Activated T-cell treated with anti-CD3 and anti-CD28 coated beads for 4 hours (primary cell): ENCODE measurements around the gene ARFGAP3.
"Not testable (repeated sequence)": the region's sequence is repeated elsewhere in the genome, so short reads cannot be mapped to it uniquely, and the experiment has no call there.

ENCODE experiments used
- DNase-seq: peaks from one replicate; pipeline ENCODE4 v3.0.0-alpha.2; 2020

The ARFGAP3 gene

GRCh38 chr22:42792453-42792908 lies 64.6 kb downstream of the ARFGAP3 start:
- DNase-seq = no peak

DNA sequence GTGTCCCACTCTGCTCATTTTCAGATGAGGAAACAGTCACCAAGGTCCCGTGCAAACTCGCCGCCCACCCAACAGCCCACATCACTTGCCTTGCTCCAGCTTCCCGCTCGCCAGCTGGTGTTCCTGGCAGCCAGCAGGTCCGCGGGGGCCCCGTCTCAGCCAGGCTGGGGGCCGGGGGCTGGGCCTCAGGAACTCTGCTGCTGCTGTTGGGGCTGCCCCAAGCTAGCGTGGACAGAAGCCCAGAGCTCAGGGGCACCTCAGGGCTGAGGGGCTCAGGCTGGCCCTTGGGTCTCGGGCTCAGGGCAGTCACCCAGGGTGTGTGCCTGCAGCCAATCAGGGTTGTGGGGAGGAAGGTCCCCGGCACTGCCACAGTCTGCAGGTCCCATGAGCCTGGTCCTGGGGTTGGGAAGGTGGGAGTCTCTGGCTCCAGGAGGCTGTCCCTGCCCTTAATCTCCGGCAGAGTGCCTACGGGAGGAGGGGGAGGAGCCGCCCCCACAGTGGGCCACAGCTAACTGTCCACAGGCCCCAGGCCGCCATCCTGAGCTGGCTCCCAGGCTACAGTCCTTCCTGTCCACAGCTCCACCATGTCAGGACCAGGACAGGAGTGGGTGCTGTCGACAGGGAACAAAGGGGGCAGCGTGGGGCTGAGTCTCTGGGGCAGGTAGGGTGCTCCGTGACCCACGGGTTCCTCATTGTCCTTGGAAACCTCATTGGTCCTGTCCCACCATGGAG lies 65.2 kb downstream of the ARFGAP3 start:
- DNase-seq = no peak

DNA sequence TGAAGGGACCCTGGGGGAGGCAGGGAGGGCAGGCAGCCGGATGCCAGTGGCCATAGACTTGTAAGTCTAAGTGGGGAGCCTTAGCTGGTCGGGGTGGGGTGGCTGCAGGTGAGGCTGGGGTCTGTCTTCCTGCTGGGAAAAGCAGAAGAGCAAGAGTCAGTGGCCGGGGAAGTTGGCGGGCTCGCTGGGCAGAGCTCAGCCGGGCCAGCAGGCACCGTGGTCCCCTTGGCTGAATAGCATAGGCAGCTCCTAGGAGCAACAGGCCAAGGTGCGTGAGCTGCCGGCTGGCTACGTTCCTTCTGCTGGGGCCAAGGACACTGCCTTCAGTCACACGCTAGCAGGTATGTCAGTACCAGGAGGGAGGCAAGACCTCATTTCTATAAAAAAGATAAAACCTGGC lies 68.6 kb downstream of the ARFGAP3 start:
- DNase-seq = no peak

DNA sequence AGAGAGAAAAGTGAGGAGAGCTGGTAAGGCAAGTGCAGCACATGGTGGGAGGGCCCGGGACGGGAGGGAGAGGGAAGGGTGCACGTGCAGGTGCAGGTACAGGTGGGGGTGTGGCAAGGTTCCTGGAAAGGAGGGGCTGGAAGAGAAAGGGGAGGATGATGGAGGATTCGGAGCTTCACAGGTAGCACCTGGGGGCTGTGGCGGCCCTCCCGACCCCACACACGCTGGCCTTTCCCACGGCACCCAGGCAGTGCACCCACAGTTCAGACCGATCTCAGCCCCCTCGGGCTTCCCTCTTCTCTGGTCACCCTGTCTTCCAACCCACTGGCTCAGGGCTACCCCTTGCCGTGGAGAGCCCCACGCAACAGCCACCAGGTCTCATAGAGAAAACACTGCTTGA lies 69.1 kb downstream of the ARFGAP3 start:
- no peak for DNase-seq

GRCh38 chr22:42787357-42787736 lies 69.7 kb downstream of the ARFGAP3 start:
- no peak for DNase-seq

DNA sequence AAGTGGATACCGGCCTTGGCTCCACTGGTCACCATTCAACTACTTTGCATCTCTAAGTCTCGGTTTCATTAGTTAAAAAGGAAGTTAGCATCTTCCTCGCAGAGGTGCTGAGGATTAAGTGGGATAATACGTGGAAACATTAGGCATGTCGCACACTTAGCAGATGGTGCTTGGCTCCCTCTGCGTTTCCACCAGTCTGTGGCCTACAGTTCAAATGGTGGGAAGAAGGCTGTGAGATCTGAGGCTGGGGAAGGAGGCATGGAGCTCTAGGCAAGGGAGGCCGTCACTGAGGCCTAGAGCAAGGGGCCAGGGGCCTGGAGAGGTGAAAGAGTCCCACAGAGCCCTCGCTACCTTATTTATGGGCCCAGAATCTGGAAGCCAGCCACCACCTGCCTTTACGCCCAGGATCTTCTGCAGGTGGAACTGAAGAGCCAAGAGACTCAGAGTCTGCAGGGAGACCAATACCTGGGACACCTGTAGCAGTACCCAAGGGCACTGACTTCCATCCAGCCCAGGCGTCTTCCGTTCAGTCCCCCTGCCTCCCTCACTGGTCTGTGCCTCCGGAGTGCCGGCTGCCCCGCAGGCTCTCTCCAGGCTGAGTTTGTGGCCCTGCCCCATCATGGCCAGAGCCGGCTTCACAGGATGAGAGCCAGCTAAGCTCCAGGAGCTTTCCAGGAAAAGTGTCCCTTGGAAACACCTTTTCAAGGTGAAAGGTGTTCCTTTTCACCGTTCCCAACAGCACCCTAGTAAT lies 70.3 kb downstream of the ARFGAP3 start:
- no peak for DNase-seq

DNA sequence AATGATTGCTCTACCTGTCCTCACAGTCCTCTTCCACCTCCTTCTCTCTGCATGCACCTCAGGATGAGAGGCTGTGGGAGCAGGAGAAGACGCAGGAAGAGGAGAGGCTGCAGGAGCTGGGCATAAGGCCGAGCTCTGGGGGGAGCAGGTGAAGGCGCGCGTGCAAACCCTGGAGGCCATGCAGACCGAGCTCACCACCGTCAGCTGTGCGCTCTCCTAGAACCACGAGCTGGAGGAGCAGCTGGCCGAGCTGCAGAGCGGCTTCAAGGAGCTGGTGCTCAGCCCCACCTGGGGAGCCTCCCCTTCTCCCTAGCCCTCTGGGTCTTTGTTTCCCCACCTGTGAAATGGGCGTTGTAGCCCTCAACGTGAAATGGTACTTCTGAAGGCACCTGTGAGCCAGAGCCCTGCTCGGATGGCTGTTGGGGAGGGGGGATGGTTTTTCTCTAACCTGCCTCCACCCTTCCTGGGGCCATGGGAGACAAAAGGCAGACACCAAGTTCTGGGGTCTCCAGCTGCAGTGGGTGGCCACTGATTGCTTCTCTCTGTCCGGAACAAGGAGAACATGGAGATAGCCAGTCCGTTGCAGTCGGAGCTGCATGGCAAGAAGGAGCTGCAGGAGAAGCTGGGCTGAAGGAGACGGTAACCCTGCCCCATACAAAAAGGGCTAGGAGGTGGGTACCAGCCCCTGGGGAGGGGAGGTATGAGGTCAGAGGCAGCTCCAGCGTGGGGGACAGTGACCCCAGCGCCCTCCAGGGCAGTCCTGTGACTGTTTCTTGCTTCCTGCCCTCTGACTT lies 71.2 kb downstream of the ARFGAP3 start:
- DNase-seq = no peak

- not testable (repeated sequence) for DNase-seq
Measured at GRCh38 chr22:42782306-42782705, 74.8 kb downstream of the ARFGAP3 start.

DNA sequence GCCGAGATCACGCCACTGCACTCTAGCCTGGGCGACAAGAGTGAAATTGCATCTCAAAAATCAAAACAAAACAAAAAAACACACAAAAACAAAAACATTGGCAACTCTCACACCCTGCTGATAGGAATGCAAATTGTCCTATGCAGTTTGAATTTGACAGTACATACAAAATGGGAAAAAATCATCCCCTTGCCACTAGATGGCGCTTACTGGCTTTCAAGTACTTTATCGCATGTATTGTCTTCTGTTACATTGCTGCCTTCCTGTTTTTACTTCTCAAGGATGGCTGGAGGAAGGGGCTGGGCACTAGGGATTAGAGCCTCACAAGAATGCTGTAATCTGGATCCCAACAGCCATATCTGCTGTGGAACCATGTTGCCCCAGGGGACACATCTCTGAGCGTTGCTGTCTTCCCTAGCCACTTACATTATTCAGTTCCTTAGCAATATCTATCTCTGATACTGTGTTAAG lies 77.0 kb downstream of the ARFGAP3 start:
- DNase-seq = peak; percentile 30

DNA sequence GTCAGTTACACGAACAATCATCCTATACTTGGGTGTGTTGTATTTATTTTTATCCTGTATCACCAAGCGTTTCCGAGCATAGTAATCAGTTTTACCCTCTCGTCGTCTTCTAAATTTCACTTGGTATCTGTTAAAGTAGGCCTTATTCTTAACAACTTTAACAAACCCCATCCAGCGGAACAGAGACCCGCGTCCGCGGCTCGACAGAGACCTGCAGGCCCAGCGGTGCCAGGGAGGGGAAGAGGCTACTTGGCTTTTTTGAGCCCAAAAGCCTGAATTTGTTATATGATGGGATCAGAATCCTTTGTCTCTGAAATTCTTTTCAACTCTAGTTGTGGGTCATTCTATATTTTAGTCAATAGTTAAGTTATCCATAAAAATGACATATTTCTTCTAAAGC lies 79.9 kb downstream of the ARFGAP3 start:
- no peak for DNase-seq

GRCh38 chr22:42773167-42773566 lies 83.9 kb downstream of the ARFGAP3 start:
- no peak for DNase-seq

DNA sequence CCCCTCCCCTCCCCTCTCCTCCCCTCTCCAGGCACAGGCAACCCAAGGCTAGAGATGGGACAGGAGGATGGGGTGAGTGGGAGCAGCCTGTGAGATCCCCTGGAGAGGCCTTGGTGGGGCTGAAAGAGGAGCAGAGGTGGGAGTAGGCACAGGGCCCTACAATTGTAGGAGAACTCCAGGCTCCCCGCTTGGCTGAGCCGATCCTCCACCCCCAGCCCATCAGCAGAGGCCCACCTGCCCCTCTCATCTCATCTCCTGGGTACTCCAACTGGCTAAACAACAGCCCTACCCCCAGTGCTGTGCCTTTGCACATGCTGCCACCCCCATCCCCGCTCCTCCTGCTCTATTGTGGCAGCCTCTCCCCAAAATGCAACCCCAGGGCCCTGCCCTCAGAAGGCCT lies 84.4 kb downstream of the ARFGAP3 start:
- no peak for DNase-seq

DNA sequence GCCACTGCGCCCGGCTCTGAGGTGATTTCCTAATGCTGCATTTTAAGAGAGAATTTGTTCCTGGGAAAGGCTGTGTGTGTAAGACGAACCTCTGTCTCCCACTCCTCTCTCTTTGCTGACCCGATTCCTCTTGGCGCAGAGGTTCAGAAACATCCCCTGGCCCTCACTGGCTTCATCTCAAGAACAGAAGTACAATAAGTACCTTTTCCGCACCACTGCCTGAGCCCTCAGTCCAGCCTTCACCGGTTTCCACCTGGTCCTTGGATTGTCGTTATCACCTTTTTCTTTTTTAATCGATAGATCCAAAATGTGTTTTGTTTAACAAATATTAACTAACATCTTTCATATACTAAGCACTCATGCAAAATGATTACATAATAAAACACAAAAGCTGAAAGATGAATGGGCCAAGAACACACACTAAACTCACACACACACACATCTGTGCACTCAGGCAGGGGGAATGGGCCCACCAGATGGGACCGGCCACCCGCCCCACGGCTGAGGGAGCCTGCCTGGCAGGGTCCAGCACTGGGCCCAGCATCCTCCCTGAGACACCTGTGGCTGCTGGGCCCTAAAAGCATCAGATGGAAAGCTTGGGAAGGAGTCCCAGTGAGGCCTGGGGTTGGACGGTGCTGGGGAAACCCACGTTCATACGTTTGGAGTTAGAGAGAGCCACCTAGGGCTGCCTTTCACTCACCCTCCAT lies 86.0 kb downstream of the ARFGAP3 start:
- DNase-seq = no peak

DNA sequence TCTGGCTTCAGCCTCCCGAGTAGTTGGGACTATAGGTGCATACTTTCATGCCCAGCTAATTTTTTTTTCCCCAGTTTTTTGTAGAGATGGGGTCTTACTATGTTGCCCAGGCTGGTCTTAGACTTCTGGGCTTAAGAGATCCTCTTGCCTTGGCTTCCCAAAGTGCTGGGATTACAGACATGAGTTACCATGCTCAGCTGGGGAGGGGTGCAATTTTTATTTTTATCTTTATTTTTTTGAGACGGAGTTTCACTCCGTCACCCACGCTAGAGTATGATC lies 86.7 kb downstream of the ARFGAP3 start:
- no peak for DNase-seq

DNA sequence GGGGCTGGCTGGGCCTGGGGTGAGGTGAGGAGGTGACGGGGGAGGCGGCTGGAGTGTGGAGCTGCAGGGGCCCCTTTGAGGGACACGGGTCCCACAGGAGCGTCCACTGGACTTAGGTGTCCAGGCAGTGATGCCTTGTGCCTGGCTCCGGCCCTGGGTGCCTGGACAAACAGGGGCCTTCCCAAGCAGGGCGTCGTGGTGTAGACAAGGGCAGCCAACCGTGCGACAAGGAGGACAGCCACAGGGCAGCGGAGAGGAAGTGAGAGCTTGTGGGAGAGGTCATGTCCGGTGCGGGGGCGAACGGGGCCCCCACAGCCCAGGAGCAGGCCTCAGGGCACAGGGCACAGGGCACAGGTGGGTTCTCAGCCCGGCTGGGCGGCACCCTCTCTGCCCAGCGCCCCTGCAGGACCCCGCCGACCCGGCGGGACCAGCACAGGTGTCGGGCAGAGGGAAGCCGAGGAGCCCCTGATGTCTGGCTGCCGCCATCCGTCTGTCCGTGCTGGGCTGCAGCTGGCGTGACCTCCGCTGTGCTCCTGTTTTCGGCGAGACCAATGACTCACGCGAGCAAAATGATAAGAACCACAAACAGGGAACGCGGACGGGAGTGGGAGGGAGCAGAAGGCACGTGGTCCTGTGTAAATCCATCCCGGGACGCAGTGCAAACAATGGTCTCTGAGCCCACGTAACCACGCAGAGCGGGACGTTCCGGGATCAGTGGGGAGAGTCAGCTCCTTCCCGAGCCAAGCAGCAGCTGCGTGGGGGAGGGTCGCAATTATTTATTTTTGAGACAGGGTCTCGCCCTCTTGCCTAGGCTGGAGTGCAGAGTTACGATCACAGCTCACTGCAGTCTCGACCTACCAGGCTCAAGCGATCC lies 87.3 kb downstream of the ARFGAP3 start:
- no peak for DNase-seq

GRCh38 chr22:42769238-42769573 lies 87.9 kb downstream of the ARFGAP3 start:
- DNase-seq = no peak

DNA sequence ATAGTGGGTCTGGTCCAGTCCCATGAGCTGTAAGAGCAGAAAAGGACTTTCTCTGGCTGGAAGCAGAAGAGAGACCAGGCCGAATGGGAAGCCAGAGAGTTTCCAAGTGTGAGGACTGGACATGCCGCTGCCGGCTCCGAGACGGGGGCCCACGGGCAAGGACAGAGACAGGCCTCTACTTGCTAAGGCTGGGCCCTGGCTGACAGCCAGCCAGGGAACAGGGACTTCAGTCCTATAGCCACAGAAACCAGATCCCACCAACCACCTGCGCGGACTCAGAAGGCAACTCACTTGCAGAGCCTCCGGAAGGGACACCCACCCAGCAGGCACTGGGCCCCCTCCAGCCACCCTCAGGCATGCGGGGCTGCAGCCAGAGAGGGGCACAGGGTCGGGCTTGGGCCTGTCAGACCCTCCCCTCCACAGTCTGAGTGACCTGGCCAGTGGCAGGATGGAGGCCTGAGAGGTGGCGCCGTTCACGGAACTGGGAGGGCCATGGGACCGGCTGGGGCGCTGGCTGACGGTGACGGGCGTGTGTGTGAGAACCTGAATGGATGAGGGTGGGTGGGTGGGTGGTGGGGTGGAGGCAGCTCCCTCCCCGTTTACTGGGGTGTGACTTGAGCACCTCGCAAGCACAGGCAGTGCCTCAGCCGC lies 88.6 kb downstream of the ARFGAP3 start:
- no peak for DNase-seq

DNA sequence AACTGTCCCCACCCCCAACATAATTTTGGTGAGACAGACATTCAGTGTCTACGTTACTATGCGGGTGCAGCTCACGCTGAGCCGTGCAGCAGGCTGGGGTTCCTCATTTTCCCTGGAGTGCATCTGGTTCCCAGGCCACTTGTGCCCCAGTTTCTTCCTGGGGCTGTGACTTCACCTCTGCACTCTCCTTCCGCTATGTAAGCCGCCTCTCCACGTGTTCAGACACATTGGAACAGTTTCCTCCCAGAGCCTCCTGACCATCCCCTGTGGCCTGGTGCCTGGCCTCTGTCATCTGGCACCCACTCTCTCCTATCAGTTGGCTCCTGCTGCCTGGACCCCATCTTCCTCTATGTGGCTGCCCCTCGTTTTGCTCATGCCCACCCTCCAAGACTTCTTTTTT lies 90.2 kb downstream of the ARFGAP3 start:
- DNase-seq = no peak

DNA sequence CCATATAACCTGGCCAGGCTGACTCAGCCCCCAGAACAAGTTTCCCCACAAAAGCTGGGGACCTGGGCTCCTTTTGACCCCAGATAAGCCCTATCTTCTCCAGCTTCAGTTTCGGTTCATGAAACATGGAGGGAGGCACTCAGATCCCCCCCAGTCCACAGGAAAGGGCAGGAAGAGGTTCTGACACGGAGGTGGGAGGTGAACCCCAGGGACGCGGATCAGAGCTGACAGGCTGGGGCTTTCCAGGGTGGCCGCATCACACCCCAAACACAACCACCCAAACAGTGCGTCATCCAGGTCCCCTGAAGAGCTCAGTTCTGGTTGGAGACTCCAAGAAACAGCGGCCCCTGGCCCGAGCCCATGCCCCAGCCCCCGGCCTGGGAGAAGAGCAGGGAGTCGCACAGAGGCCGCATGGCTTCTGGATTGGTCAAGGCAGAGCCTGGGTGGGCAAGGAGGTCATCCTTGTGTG lies 92.1 kb downstream of the ARFGAP3 start:
- no peak for DNase-seq

- DNase-seq = no peak
Measured at GRCh38 chr22:42763965-42764480, 93.0 kb downstream of the ARFGAP3 start.
